HL-60/S4 treated with phorbol 12-myristate 13-acetate at 8.2 ng/mL for 4 days and 3 days (cell line): ENCODE results near the gene UNC13A.

ENCODE experiments used
- in situ Hi-C: fragments of 300-500 bp; cut with MboI; formaldehyde crosslinking; loops from 2 replicates; pipeline ENCODE4 v1.15.0; 2022; ENCODE audit warnings: low sequenced_read_pairs

The UNC13A gene

DNA sequence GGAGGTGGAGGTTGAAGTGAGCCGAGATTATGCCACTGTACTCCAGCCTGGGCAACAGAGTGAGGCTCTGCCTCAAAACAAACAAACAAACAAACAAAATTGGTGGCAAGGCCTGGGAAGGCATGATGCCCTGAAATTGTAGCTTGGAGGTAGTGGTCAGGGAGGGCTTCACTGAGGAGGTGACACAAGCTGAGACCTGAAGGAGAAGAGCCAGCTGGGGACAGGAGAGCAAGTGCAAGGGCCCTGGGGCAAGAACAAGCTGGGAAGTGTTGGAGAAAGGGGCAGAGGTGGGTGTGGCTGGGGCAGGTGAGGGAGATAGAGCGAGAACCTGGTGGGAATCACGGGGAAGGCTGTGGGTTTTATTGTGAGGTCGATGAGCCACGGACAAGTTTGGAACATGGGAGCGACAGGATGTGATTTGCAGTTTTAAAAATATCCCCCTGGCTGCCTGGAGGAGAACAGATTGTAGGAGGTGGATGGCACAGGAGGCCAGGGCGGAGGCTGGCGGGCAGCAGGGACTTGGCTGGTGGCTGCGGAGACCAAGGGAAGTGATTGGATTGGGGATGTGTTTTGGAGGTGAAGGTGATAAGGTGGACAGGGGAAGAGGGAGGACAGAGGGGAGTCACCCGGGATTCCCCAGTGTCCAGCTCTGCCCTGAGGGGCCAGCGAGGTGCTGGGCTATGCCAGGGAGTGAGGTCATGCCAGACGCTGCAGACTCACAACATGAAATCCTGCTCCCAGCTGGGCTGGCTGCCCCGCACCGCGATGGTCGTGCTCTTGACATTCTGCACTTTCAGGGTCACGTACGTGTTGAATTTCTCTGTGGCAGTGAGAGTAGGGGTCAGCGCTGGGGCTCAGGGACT lies 14.0 kb downstream of the UNC13A start:
- in situ Hi-C loops = no loop called here

DNA sequence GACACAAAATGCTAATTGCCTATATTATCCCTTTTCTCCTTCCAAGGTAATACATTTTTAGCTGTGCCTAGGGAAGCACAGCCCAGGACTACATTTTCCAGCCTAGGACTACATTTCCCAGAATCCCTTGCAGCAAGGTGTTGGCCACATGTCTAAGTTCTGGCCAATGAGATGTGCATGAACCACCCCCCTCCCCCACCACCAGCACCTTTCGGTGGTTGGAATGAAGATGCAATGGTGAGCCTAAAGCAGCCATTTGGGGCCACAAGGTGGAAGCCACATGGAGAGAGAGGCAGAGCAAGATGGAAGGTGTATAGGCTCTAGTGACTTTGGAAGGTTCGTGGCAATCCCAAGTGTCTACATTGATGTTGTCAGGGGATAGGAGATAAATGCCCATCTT lies 16.2 kb downstream of the UNC13A start:
- in situ Hi-C loops = no loop called here

DNA sequence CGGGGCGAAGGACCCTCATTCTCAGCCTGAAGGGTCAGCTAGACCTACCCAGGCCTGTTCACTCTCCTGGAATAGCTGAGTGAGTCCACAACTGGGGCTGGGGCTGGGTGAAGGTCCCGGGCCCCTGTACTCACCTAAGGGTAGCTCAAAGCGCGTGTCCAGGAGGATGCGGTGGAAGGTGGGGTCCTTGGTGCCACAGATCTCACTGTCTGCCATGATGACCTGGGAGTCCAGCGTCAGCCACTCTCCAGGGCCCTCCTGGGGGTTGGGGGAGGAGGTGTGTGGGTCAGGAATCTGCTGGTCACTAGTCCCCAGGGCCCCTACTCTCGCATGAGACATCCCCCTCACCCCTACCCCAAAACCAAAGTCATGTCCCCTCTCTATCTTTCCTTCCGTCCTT lies 18.7 kb downstream of the UNC13A start:
- in situ Hi-C loops = no loop called here

- in situ Hi-C loops = no loop called here
These were observed 23.1 kb downstream of the UNC13A start for GRCh38 chr19:17665058-17665457.

DNA sequence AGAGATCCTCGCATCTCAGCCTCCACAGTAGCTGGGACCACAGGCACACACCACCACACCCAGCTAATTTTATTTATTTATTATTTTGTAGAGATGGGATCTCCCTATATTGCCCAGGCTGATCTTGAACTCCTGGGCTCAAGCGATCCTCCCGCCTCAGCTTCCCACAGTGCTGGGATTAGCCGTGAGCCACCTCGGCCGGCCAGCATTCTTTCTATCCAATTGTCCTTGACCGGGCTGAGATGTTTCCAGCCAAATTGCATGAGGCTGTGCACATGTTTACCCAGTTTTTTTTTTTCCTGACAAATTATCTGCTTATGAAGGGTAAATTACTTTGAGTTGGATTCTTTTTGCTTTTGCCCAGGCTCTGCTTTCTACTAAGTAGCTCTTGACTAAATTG lies 28.2 kb downstream of the UNC13A start:
- in situ Hi-C loops = no loop called here

DNA sequence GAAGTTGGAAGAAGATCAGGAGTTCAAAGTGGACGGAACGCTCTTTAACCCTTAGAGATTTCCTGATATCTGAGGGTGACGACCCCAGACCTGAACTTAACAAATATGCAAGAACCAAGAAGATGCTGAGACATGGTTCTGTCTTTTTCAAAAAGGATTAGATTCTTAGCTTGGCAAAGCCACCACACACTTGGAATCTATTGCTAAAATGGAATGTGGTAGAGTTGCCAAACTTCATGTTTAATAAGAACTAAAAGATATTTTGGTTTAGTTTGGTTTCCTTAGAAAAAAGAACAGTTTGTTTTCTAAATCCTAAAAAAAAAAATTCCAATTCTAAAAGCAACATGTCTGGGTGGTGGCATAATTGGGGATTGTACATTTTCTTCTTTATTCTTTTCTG lies 29.5 kb downstream of the UNC13A start:
- in situ Hi-C loops = no loop called here

- in situ Hi-C loops = no loop called here
These were observed 29.9 kb downstream of the UNC13A start for GRCh38 chr19:17658240-17658639.

DNA sequence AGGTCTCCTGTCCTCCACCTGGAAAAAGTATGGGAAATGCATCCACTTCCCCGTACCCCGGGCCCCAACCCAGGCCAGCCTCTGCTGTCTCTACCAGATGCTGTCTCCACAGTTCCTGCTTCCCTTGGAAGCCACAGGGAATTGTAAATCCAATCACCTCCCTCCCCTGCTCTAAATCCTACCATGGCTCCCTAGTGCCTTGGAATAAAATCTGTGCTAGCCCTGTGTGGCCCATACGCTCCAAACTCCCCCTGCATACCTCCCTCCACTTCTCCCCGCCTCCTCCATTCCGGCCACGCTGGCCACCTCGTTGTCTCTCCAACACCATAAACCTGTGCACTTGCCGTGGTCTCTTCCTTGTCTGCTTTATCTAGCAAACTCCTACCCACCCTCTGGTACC lies 31.2 kb downstream of the UNC13A start:
- in situ Hi-C loops = no loop called here

DNA sequence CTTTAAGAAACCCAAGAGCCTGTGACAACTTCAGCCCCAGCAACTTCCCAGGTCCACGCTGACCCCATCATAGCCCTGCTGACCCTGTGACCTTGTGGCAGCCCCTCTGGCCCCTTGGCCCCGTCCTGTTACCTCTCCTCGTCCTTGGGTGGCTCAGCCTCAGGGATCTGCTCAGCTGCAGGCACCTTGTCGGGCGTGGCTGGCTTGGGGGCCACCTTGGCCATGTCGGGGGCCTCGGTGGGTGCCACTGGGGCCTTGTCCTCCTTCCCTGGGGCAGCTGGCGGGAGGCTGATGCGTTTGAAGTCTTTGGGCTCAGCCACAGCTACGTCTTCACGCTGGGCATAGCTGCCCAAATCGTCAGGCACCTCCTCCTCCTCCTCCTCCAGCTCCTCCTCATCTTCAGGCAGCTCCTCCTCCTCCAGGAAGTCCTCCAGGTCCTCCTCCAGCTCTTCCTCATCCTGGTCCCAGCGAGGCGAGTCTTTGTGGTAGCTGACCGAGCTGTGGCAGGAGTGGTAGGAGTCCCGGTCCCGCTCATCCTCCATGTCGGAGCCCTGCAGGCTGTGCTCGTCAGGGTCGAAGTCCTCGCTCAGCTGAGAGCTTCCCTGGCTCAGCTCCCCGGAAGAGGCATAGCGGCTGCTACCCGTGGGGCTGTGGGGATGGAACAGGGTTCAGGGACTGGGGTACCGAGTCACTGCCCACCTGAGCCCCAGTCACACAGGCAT lies 32.2 kb downstream of the UNC13A start:
- in situ Hi-C loops = no loop called here

DNA sequence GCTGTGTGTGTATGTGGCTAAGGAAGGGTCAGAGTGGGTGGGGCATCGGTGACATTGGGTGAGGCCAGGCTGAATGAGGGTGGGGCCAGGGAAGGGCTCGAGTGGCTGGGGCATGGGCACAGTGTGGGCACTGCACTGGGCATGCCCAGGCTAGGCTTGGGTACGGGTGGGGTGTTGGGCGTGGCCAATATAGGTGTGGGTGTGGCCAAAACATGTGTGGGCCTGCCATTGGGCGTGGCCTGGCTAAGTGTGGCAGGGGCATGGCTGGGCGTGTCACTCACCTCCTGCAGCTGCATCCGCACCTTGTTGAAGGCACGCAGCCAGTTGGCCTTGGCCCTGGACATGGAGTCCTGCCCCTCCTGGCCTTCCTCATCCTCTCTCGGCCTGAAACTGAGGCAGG lies 33.2 kb downstream of the UNC13A start:
- in situ Hi-C loops = no loop called here

DNA sequence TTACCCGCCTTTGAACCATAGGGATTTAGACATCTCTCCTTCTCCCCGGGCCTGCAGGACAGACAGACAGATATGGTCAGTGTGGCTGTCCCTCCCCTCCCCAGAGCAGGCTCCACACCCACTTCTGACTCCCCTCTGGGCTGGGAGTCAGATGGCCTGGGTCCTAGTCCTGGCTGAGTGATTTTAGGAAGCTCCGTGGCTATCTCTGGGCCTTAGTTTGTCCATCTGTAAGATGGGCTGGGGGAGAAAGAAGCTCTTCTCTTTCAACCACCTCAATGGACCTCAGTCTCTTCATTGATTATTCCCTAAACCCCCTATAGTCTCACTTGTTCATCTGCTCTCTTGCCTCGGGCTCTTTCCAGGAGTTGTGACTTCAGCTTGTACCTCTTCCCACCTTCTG lies 35.5 kb downstream of the UNC13A start:
- in situ Hi-C loops = no loop called here

GRCh38 chr19:17648786-17649185 lies 39.4 kb downstream of the UNC13A start:
- in situ Hi-C loops = no loop called here

DNA sequence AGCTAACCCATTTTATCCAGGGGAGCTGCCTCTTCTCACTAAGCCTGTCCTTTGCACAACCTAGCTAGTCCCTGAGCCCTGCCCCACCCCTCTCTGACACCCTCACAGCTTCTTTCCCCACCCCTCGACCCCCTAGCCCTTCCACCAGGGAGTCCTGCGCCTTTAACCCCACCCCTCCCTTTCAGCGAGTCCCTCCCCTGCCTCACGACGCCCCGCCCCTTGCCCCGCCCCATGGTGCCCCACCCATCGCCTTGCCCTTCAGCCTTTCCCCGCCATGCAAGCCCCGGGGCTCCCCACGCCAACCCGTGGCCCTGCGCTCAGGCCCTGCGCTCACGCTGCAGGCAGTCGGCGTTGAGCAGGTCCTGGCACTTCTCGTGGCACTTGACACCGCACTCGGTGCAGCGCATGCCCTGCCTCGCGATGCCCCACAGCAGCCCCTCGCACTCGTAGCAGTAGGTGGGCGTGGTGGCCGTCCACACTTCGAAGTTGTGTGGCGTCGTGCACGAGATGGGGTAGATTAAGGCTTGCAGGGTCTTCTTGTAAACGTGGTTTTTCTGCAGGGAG lies 40.0 kb downstream of the UNC13A start:
- in situ Hi-C loops = no loop called here

GRCh38 chr19:17647071-17648020 lies 40.8 kb downstream of the UNC13A start:
- in situ Hi-C loops = no loop called here

GRCh38 chr19:17646441-17646840 lies 41.7 kb downstream of the UNC13A start:
- in situ Hi-C loops = no loop called here

DNA sequence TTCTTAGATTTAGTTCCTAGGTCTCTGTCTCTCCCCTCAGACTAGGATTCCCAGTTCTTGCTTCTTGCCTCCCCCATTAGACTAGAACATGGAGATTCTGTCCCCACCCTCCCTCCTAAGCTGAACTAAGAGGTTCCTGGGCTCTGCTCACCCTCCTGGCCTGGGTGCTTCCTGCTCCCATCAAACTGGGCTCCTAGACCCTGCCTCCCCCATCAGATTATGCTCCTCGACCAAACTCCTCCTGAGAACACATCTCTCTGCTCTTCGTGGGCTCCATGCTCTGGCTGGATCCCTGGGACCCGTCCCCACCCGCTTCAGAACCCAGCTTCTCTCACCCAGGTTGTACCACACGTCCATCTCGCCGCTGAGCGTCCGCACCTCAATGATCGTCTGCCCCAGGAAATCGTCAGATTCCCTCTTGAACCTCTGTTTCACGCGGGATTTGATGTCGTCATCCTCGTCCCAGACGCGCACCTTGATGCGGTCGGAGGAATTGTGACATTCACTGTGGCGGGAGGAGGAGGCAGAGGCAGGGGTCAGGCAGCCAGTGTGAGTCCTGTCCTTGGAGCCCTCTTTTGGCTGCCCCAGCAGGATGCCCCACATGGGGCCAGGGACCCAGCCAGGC lies 42.7 kb downstream of the UNC13A start:
- in situ Hi-C loops = no loop called here

DNA sequence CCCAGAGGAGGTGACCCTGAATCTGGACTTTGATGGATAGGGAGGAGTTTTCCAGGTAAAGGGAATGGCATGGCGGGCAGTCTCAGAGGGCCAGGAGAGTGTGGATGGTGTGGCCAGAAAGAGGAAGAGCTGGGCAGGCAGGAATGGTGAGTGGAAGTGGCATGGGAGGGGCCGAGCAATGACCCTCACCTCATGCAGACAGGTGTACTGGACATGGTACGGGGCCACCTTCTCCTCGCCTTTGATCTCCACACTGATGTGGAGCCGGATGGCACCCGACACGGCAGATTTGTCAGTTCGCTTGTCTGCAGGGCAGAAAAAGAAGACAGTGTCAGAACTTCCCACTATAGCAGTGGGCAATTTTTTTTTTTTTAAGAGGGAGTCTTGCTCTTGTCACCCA lies 45.5 kb downstream of the UNC13A start:
- in situ Hi-C loops = no loop called here

- in situ Hi-C loops = no loop called here
These were observed 46.3 kb downstream of the UNC13A start for GRCh38 chr19:17641846-17642245.

DNA sequence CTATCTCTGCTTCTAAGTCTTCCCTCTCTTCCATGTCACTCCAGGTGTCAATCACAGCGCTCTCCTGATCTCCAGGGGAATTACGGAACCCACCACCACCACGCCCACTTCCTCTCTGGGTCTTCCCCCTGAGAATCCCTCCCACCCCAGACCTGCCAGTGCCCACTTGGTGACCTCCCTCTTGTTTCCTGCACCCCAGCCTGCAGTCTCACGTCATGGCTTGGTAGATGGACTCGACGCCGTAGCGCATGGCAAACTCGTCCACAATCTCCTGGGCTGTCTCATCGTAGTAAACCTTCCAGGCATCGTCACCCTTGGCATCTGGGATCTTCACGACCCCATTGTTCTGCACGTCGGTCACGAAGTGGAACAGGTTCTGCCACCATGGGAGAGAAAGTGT lies 47.0 kb downstream of the UNC13A start:
- in situ Hi-C loops = no loop called here

DNA sequence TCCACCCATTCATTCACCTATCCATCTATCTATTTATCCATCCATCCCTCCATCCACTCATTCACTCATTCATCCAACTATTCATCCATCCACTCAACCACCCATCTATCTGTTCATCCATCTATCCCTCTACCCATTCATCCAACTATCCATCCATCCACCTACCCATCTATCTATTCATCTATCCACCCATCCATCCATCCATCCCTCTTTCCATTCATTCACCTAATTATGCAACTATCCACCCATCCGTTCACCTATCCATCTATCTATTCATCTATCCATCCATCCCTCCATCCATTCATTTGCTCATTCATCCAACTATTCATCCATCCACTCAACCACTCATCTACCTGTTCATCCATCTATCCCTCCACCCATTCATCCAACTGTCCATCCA lies 54.5 kb downstream of the UNC13A start:
- in situ Hi-C loops = no loop called here
